CD4-positive, alpha-beta T cell treated with Interleukin-6 for 4 hours (primary cell): Measurements from ENCODE around the gene POR.
"Not testable (repeated sequence)": the region's sequence is repeated elsewhere in the genome, so short reads cannot be mapped to it uniquely, and the experiment has no call there.

Experiments used
- DNase-seq: peaks from one replicate; pipeline ENCODE4 v3.0.0-alpha.2; 2020; ENCODE audit warnings: mixed read lengths

Gene POR

DNA sequence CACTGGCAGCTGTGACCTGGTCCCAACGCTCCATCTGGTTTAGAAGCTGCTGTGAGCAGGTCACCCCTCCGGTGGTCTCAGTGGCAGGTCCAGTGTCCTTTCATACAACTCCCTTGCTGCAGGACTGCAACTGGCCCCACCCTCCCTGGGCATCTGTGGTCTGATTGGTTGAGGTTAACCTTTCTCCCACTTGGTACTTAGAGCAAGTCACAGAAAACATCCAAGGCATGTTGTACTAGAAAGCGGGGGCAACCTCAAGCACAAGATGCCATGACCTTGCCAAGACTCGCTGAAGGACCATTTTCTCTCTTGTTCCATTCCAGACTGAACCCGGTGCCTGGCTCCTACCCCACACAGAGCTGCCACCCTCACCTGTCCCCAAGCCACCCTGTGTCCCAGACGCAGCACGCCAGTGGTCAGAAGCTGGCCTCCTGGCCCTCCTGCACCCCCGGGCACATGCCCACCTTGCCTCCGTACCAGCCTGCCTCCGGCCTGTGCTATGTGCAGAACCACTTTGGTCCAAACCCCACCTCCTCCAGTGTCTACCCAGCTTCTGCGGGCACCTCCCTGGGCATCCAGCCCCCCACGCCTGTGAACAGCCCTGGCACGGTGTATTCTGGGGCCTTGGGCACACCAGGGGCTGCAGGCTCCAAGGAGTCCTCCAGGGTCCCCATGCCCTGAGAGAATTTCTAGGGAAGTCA lies 27.1 kb upstream of the POR start:
- DNase-seq = no peak

DNA sequence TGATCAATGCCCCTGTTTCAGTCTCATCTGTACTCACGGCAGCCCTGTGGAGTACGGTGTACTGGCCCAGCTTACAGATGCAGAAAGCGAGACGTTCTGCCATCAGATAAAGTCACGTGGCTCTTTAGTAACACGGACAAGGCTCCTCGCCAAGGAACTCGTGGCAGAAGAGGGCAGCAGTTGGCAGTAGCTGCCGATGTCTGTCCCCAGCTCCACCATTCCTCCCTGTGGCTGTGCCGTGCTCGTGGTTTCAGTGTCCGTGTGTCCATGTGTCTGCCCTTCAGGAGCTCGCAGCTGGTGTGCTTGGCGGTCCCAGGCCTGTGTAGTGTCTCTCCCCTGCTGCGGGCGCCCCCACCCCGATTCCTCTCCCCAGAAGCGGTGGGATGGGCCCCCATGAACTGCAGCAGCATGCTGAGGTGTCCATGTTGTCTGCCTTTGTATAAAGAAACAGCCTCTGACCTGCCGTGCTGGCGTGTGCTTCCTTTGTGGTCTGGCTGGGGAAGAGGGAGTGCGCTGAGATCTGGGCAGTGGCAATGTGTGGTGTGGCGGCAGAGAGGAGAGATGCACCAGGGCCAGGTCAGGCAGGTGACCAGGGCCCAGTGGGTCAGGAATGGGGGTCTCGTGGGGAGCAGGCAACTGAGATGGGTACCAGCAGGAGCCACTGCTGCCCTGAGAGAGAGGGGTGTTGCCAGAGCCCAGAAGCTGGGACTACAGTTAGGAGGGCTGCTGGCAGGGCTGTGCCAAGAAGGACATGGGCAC lies 26.3 kb upstream of the POR start:
- DNase-seq = no peak

DNA sequence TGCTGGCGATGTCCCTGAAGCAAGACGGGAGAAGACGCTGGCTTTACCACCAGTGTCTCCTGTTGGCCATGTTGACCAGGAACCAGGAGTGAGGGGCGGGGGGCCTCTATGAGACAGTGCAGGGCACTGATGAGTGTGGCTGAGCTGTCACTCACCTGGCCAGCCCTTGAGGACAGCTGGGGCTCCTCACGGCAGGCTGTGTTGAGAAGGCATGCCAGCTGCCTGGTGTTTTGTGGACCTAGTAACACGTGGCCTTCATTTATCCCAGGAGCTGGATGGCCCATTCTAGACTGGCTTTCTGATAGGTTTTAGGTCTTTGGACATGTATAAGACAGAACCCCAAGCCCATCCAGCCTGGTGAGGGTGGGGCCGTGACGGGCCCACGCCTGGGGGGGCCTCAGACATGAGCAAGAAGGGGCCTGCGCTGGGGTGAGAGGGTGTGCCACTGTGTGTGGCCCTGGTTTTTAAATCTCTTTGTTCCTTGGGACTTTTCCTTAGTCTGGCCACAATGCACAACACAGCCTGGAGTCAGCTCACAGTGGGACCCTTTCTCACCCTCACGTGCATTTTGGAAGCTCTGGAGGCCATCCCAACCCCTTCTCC lies 25.6 kb upstream of the POR start:
- no peak for DNase-seq

DNA sequence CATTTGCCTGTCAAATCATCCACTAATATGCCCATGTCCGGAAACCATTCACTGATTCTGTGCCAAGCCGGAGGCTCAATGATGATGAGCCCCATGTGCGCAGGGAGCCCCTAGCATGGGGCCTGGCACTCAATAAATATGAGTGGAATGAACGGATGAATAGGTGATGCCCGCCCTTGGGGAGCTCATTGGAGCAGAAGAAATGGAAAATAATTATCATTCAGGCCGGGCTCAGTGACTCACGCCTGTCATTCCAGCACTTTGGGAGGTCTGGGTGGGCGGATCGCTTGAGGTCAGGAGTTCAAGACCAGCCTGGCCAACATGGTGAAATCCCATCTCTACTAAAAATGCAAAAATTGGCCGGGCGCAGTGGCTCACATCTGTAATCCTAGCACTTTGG lies 25.1 kb upstream of the POR start:
- DNase-seq = no peak

DNA sequence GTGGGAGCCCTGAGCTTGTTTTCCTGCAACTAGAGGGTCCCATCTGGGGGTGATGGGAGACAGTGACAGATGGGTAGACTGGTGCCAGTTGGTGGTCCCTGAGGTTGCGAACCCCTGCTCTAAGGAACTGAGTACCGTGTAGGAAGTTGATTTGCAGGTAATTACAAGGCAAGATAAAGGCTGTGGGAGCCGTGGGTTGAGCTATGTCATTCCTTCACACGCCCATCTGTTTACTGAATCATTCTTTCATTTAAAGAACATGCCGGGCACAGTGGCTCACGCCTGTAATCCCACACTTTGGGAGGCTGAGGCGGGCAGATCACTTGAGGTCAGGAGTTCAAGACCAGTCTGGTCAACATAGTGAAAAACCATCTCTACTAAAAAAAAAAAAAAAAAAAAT lies 23.7 kb upstream of the POR start:
- not testable (repeated sequence) for DNase-seq

DNA sequence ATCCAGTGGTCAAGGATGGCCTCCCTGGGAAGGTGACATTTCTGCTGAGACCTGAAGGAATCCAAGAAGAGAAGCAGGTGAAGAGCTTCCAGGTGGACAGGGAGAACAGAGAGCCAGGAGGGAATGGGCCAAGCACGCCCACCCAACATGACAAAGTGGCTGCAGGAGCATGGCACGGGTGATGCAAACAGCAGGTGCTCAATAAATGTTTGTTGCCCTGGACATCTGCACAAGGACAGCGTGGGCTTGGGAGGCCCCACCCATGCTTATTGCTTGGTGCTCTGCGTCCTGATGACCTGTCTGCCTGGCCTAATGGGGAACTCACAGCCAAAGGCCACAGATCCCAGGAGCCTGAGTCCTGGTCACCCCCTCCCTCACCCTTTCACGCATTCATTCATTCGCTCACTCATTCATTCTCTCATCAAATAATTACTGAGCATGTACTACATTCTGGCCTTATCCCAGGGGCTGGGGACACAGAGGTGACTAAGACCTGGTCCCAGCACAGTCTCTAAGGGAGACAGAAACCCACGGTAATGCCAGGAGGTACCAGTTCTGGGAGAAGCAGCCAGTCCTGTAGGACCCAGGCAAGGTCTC lies 23.0 kb upstream of the POR start:
- no peak for DNase-seq

DNA sequence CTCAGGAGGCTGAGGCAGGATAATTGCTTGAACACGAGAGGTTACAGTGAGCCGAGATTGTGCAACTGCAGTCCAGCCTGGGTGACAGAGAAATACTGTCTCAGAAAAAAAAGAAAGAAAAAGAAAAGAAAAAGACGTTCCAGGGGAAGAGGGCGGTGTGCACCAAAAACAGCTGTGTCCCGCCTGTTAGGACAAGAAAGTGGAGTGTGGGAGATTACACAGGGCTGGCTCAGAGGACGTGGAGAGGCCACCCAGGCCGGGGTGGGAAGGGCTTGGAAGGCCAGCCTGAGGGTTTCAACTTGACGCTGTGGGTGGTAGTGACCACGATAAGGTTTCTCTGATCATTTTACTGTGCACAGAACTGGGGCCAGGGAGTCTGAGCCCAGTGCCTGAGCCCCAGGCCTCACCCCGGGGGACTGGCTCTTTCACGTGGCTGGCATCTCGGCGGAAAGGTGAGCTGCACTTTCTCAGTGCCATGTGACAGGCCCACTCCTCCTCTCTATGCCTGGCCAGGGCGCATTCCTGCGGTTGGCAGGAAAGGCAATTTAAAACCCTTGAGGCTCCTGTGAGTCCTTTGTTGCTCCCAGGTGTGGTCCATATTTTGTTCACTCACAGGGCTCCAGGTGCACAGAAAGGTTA lies 22.2 kb upstream of the POR start:
- DNase-seq = no peak

DNA sequence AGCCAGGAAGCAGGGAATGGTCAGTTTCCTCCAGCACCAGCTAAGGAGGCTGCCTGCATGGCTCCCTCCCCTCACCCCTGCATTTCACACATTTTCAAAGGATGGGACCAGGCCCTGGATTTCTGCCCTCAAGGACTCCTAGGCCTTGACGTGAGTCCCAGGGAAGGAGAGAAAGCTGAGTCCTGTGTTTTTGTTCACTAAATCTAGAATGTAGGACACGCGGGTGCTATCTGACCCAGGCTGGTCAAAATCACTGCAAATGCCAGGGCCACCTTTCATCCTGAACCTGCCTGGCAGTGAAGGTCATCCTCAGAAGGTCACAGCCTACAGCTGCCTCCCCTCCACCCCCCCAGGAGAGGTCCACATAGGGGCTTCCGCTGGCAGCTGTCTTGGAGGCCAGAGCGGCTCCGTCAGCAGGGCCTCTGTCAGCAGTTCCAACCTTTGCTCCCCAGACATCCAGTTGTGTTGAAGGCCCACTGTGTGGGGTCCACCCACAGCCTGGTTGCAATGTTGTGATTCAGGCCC lies 18.1 kb upstream of the POR start:
- DNase-seq = no peak

DNA sequence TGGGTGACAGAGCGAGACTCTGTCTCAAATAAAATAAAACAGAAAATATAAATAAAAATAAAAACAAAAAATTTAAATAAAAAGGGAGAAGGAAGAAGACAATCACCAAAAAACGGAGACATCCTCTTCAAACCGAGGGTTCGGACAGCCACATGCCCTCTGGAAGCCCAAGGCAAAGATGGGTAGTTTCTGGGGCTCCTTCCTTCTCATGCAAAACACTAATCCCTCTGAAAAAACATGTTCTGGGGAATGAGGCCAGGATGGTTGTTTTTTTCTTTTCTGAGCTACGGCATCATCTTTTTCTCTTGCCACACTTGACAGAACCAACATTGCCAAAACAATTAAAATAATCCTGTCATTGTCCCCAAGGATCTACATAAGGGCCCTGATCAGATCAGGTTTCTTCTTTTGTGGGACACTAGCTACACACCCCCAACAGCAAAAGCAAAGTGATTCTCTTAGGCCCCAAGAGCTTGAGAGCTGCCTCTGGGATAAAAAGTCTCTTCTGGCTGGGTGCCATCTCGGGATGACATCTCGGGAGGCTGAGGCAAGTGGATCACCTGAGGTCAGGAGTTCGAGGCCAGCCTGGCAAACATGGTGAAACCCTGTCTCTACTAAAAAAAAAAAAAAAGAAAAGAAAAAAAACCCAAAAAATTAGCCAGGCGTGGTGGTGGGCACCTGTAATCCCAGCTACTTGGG lies 14.2 kb upstream of the POR start:
- DNase-seq = no peak

DNA sequence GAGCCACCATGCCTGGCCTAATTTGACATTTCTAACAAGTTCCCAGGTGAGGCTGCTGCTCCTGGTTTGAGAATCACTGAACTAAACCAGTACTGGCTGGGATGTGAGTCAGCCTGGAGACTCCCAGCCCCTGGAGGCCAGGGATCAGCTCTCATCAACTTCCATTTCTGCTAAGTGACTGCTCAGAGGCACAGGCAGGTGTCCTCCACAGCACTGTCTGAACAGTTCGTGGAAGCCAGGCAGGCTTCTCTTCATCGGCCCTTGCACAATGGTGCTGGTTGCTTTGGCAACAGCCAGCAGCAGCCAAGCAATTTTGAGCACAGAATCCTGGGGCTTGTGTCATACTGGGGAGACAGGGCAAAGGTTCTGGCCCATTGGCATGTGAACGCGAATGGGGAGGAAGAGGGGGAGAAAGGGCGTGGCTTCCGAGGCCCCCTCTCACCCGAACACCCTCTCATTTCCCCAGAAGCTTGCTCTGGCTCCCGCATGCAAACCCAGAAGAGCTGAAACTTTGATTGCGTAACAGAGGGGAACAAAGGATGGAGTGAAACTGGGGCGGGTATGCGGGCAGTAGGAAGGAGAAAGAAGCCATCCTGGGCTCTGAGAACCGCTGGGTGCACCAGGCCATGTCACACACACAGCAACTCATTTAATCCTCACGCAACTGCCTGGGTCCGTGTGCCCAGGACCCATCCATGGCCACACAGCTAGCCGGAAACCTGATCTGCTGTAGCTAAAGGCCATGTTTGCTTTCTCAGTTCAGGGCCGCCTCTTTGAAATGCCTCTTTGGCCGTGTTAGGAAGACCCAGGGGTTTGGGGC lies 9.0 kb upstream of the POR start:
- DNase-seq = no peak

DNA sequence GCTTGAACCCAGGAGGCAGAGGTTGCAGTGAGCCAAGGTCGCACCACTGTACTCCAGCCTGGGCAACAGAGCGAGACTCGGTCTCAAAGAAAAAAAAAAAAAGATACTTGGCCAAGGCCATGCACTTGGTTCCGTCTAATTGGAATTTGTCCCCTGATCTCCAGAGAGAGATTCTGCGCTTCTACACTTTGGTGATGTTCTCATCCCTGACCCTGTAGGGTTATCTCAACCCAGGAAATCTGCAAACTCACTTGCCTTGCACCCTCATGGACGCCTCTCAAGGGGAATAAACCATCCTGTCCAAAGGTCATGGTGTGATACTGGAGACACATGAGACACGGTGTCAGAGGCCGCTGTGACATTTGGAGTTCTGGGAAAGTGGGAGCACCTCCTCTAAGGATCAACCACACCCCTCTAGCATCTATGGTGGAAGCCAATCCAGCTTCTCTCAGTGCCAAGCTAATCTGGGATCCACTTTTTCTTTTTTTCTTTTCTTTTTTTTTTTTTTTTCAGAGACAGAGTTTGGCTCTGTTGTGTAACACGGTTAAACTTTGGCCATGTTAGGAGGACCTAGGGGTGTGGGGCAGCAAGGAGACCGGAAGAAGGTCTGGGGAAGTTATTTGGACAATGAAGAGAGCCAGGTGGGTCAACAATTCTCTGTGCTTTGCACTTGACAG lies 7.8 kb upstream of the POR start:
- DNase-seq = no peak

DNA sequence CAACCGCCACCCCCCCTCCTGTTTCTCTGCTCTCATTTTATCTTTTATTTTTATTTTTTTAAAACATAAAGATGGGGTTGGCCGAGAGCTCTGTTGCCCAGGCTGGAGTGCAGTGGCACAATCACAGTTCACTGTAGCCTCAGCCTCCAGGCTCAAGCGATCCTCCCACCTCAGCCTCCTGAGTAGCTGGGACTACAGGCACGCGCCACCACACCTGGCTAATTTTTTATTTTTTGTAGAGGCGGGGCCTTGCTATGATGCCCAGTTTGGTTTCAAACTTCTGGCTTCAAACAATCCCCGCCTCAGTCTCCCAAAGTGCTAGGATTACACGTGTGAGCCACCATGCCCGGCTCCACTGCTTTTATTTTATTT lies 7.3 kb upstream of the POR start:
- not testable (repeated sequence) for DNase-seq

DNA sequence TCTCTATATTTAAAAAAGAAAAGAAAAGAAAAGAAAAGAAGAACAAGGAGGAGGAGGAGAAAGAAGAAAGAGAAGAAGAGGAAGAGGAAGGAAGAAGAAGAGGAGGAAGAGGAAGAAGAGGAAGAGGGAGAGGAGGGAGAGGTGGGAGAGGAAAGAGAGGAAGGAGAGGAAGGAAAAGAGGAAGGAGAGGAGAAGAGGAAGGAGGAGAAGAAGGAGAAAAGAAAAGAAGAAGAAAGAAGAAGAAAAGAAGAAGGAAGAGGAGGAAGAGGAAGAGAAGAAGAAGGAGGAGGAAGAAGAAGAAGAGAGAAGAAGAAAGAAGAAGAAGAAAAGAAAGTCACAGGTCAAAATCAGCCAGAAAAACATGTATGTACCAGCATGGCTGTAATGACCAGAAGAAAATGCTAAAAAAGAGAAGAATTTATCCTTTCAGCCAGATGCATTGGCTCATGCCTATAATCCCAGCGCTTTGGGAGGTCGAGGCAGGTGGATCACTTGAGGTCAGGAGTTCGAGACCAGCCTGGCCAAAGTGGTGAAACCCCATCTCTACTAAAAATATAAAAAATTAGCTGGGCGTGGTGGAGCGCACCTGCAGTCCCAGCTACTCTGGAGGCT lies 5.3 kb upstream of the POR start:
- DNase-seq = no peak

DNA sequence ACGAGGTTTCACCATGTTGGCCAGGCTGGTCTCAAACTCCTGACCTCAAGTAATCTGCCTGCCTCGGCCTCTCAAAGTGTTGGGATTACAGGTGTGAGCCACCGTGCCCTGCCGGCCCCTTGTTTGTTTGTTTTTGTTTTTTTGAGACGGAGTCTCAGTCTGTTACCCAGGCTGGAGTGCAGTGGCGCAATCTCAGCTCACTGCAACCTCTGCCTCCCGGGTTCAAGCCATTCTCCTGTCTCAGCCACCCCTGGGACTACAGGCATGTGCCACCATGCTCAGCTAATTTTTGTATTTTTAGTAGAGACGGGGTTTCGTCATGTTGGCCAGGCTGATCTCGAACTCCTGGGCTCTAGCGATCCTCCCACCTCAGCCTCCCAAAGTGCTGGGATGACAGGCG lies 3.8 kb upstream of the POR start:
- DNase-seq = not testable (repeated sequence)

DNA sequence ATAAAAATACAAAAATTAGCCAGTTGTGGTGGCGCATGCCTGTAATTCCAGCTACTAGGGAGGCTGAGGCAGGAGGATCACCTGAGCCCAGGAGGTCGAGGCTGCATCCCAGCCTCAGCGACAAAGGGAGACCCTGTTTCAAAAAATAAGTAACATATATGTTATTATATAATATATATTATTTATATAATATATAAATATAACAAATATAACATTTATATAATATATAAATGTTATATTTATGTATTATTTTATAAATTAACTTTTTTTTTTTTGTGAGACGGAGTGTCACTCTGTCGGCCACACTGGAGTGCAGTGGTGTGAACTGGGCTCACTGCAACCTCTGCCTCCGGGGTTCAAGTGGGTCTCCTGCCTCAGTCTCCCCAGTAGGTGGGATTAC lies 1.5 kb upstream of the POR start:
- no peak for DNase-seq

DNA sequence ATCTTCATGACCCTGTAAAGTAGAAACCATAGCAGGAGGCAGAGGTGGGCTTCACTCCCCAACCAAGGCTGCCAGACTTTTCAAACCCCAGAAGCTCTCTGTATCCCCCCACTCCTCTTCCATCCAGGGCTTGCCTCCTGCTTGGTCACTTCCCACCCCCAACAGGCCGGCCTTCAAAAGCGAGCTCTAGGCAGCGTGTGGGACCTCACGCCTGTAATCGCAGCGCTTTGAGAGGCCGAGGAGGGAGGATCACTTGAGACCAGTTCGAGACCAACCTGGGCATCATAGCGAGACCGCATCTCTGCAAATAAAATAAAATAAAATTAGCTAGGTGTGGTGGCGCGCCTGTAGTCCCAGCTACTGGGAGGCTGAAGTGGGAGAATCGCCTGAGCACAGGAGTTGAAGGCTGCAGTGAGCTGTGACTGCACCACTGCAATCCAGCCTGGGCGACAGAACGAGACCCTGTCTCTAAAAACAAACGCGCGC lies 743 bp upstream of the POR start:
- DNase-seq = no peak

DNA sequence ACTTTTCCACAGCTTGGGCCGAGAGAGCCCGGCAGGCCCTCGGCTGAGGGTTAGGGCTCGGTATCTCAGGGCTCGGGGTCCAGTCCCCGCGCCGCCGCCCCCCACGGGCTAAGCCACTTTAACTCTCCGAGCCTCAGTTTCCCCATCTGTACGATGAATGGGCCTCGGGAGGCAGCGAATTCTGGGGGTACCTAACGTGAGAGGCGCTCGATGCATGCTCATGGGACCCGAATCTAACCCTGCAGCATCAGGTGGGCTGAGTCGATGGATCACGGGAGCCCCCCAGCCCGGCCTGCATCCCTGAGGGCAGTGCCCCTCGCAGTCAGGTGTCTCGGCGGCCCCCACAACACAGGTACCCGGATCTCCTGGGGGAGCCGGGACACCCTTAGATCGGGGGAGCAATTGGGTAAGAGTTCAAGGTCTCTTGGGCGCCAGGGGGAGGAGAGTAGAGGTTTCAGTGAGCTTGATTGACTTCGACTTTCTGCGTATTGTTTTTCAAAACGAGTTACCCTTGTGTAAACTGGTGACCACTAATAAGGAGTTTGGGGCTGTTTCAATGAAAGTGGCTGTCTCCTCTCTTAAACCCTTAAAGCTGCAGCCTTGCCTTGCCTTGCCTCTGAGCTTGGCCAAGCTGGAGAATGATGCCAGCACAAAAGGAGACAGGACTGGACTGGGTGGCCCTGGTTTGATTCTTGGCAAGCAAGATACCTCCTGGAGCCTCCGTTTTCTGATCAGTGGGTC lies 631 bp downstream of the POR start:
- peak; percentile 29 for DNase-seq

DNA sequence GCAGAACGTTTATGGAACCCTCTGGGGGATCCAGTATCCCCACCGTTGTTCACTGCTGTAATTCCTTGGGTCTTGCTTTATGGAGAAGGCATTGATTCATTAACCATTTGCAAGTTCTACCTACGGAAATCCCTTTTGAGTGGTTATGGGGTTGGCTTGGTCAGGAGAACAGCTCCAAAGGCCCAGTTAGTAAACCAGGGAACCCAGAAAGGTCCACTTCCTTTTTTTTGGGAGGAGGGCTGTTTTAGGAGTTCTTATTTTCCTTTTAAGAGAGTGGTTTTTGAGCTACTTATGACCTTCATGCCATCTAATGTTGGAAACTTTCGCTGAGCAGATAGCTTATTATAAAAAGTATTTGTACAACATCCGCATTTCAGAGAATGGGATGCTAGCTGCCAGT lies 1.3 kb downstream of the POR start:
- no peak for DNase-seq
